CD4-positive, alpha-beta T cell treated with Interleukin-6 for 4 hours (primary cell): ENCODE measurements around the gene HPN.
"Not testable (repeated sequence)": the region's sequence is repeated elsewhere in the genome, so short reads cannot be mapped to it uniquely, and the experiment has no call there.

Experiments
- DNase-seq: peaks from one replicate; pipeline ENCODE4 v3.0.0-alpha.2; 2020; ENCODE audit warnings: mixed read lengths

Gene HPN

GRCh38 chr19:35088131-35088913 lies 46.8 kb downstream of the HPN start:
- no peak for DNase-seq

DNA sequence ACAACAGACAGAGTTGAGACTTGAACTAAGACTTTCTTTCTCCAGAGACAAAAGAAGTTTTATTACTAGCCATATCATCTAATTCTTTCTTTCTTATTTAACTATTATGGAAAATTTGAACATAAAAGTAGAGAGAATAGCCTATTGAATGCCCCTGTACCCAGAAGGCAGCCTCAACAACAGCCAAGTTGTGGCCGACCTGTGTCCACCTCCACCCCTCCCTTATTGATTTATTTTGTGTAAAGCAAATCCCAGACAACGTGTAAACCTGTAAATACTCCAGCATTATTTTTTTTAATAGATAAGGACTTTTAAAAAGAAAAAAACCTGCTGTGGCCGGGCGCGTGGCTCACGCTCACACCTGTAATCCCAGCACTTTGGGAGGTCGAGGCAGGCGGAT lies 48.0 kb downstream of the HPN start:
- DNase-seq = no peak

DNA sequence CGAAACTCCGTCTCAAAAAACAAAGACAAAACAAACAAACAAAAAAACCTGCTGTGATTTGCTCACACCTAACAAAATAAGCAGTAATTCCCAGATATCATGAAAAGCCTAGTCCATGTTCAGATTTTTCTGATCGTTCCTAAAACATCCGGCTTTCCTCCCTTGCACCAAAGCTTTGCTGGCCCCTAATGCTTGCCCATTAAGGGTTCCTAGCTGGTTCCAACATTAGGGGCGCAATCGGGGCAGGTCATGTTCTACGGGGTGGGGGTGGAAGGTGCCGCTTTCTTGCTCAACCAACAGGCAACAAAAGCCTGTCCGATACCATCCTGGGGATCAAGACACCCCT lies 48.6 kb downstream of the HPN start:
- no peak for DNase-seq

GRCh38 chr19:35090506-35091214 lies 49.1 kb downstream of the HPN start:
- peak; percentile 57 for DNase-seq

DNA sequence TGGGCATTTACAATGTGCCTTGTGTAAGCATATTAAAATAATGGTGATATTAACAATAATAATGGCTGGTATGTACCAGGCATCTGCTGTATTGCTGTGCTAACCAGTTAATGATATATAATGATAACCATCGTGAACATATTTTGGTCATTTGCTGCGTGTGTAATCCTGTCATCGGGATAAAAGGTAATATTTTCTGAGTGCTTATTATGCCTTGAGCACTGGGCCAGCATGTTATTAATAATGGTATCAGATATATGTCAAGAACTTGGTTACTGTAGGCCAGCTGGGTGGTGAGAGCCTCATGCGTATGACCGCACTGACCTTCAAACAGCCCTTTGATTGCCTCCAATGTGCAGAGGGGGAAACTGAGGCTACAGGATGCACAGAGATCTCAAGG lies 51.9 kb downstream of the HPN start:
- DNase-seq = no peak

GRCh38 chr19:35093941-35094647 lies 52.6 kb downstream of the HPN start:
- DNase-seq = no peak

- no peak for DNase-seq
Observed at GRCh38 chr19:35094656-35095055, 53.1 kb downstream of the HPN start.

DNA sequence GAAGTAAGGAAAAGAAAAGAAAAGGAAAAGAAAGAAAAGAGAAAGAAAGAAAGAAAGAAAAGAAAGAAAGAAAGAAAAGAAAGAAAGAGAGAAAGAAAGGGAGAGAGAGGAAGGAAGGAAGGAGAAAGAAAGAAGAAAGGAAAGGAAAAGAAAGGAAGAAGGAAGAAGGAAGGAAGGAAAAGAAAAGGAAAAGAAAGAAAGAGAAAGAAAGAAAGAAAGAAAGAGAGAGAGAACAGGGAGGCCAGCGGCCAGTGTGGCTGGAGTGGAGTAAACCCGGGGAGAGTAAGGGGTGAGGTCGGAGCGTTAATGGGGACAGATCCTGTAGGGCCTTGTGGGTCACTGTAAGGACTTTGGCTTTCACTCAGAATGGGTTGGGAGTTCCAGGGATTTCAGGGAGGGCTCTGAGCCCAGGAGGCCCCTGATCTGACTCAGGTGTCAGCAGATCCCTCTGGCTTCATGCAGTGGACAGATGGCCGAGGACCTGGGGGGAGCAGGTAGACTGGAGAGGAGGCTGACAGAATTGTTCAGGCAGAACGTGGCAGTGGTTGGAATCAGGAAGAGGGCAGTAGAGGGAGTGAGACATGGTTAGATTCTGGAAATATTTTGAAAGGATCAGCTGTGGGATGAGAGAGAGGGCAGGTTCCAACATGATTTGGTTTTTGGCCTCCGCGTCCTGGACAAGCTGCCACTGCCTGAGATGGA lies 54.3 kb downstream of the HPN start:
- no peak for DNase-seq

- DNase-seq = no peak
Observed at GRCh38 chr19:35098413-35099049, 57.0 kb downstream of the HPN start.

- DNase-seq = no peak
Observed at GRCh38 chr19:35099155-35099896, 57.8 kb downstream of the HPN start.

GRCh38 chr19:35099897-35100275 lies 58.4 kb downstream of the HPN start:
- DNase-seq = no peak

DNA sequence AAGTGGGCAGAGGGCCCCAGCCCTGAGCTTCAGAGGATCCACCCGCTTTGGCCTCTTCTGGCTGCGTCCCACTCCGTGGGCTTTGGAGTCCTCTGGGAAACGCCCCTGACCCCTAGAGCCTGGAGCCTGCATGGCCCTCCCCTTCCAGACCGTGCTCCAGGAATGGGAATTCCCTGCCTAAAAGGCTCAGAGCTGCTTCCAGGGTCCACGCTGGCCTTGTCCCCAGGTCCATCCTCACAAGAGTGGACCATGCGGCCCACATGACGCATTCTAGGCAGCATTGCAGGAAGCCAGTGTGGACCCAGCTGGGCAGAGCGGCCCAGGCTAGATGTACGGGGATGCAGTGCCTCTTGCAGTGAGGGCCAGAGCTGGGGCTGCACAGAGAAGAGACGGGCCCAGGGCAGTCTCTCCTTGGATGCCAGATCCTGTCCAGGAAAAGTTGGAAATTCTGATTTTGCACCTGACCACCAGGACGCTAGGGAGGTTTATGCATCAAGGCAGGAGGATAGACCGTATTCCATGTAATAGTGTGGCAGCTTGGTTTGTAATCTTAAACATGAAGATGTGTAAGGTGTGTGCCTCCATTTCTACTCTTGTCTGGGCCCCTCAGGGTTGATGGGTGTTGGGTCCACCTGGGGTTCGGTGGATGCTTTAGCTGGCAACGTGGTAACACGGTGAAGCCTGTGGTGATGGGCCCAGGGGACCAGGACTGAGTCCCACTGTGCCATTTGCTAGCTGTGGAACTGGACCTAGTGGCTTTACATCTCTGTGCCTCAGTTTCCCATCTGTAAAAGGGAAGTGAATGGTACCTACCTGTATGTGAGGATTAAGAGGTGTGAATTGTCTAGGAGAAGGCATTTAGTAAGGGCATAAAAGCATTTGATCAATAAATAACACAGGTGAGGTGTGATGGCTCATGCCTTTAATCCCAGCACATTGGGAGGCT lies 59.3 kb downstream of the HPN start:
- no peak for DNase-seq

DNA sequence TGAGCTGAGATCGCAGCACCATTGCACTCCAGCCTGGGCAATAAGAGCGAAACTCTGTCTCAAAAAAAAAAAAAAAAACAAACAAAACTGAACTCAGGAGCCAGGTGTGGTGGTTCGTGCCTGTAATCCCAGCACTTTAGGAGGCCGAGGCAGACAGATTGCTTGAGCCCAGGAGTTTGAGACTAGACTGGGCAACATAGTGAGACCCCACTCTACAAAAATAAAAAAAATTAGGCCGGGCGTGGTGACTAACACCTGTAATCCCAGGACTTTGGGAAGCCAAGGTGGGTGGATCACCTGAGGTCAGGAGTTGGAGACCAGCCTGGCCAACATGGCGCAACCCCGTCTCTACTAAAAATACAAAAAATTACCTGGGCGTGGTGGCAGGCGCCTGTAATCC lies 60.4 kb downstream of the HPN start:
- not testable (repeated sequence) for DNase-seq

DNA sequence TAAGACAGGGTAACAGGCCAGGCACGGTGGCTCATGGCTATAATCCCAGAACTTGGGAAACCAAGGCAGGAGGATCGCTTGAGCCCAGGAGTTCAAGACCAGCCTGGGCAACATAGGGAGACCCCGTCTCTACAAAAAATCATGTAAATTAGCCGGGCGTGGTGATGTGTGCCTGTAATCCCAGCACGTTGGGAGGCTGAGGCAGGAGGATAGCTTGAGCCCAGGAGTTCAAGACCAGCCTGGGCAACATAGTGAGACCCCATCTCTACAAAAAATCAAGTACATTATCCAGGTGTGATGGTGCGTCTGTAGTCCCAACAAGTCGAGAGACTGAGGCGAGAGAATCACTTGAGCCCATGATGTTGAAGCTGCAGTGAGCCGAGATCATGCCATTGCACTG lies 62.1 kb downstream of the HPN start:
- DNase-seq = not testable (repeated sequence)

DNA sequence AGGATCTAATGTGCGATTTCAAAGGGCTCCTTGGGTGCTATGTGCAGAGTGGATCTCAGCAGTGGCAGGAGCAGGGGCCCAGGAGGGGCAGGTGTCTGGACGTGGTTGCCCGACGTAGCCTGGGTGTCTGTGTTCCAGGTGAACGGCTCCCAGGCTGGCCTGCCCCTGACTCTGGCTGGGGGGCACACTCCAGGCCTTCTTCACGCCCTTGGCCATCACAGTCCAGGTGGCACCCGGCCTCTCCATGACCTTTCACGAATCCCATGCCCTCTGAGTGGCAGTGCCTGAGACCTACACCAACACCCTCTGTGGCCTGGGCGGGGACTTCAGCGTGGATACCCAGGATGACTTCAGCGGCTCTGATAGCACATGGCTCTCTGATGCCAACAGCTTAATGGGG lies 62.8 kb downstream of the HPN start:
- no peak for DNase-seq

GRCh38 chr19:35105047-35105410 lies 63.5 kb downstream of the HPN start:
- DNase-seq = no peak

- no peak for DNase-seq
Observed at GRCh38 chr19:35105411-35106290, 64.1 kb downstream of the HPN start.

DNA sequence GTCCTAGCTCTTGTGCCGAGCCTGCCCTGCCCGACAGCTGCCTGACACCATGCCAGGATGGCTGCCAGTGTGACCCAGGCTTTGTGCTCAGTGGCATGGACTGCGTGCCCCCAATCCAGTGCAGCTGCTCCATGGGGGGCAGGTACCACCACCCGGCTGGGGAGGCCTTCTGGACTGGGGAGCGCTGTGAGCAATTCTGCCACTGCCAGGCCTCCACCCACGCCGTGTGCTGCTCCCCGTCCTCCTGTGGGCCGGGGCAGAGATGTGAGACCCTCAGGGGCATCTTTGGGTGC lies 64.7 kb downstream of the HPN start:
- no peak for DNase-seq

- DNase-seq = no peak
Observed at GRCh38 chr19:35106898-35107541, 65.5 kb downstream of the HPN start.

DNA sequence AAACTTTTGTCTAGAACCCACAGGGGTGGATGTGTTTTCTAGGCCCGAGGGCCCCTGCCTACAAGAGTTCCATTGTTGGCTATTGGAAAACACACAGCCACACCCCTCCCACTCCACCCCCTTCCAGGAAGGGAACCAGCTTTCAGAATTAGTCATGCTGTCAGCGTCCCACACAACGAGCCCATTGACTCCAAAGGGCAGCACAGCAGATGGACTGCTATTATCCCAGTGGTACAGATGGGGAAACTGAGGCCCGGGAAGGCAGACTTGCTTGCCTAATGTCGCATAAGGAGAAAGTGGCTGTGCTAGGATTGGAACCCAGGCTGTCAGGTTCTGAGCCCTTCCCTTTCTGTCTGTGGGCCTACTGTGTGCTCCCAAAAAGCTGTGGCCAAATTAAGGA lies 66.0 kb downstream of the HPN start:
- DNase-seq = no peak
